IPS-20b (cell line): ENCODE data around the gene GPC3.

Source experiments
- H3K27ac ChIP-seq: one replicate; pipeline ENCODE4 v1.5.1; 2013; ENCODE audit warnings: low read length
- H3K27me3 ChIP-seq: 2 replicates; pipeline ENCODE4 v1.6.1; 2013; ENCODE audit warnings: mild to moderate bottlenecking, low read length, inconsistent platforms; ENCODE audit not compliant: insufficient read depth
- H3K36me3 ChIP-seq: 2 replicates; pipeline ENCODE4 v1.6.1; 2013; ENCODE audit warnings: low read depth, mild to moderate bottlenecking, inconsistent platforms, low read length, moderate library complexity; ENCODE audit not compliant: insufficient read depth
- H3K4me1 ChIP-seq: 2 replicates; pipeline ENCODE4 v1.6.1; 2013; ENCODE audit warnings: mild to moderate bottlenecking, control low read depth, inconsistent platforms, low read length, moderate library complexity; ENCODE audit not compliant: insufficient read depth
- H3K4me3 ChIP-seq: 2 replicates; pipeline ENCODE4 v1.5.1; 2013; ENCODE audit warnings: mild to moderate bottlenecking, low read length, inconsistent platforms
- H3K9ac ChIP-seq: 2 replicates; pipeline ENCODE4 v1.6.1; 2013; ENCODE audit warnings: low read depth, mild to moderate bottlenecking, inconsistent platforms, low read length, moderate library complexity
- H3K9me3 ChIP-seq: 2 replicates; pipeline ENCODE4 v1.6.1; 2013; ENCODE audit warnings: mild to moderate bottlenecking, low read depth, low read length, inconsistent platforms; ENCODE audit not compliant: insufficient read depth

The GPC3 gene

GRCh38 chrX:133648594-133648993, 336.8 kb downstream of the GPC3 start:
- H3K9me3 ChIP-seq: no peaks in the 10 kb centered on the region
- H3K36me3 ChIP-seq: no peaks in the 10 kb centered on the region
- H3K4me1 ChIP-seq: peaks cover 13% of the 10 kb centered on the region; the same call in 1 of the 2 replicates
- no peak overlapping the region for H3K4me3 ChIP-seq
- no peaks in the 10 kb centered on the region for H3K27me3 ChIP-seq
- no peak overlapping the region for H3K27ac ChIP-seq
- no peak overlapping the region; the same call in 1 of the 2 replicates for H3K9ac ChIP-seq

- Histone ChIP-seq H3K9me3 (no peaks in the 10 kb centered on the region), H3K4me1 (peaks cover 13% of the 10 kb centered on the region; the same call in 1 of the 2 replicates), H3K9ac (no peak overlapping the region), H3K4me3 (no peak overlapping the region), H3K36me3 (no peaks in the 10 kb centered on the region), H3K27ac (no peak overlapping the region), H3K27me3 (no peaks in the 10 kb centered on the region)
Measured at GRCh38 chrX:133646719-133647116, 338.7 kb downstream of the GPC3 start.

- H3K36me3 ChIP-seq: no peaks in the 10 kb centered on the region
- no peak overlapping the region for H3K9ac ChIP-seq
- no peaks in the 10 kb centered on the region for H3K9me3 ChIP-seq
- no peak overlapping the region for H3K4me3 ChIP-seq
- H3K27ac ChIP-seq: no peak overlapping the region
- peaks cover 13% of the 10 kb centered on the region; the same call in 1 of the 2 replicates for H3K4me1 ChIP-seq
- no peaks in the 10 kb centered on the region for H3K27me3 ChIP-seq
Measured at GRCh38 chrX:133645977-133646718, 339.2 kb downstream of the GPC3 start.

GRCh38 chrX:133645256-133645655, 340.1 kb downstream of the GPC3 start:
- Histone ChIP-seq H3K27me3 (no peaks in the 10 kb centered on the region), H3K27ac (no peak overlapping the region), H3K36me3 (no peaks in the 10 kb centered on the region), H3K4me1 (peaks cover 13% of the 10 kb centered on the region; the same call in 1 of the 2 replicates), H3K9ac (no peak overlapping the region), H3K4me3 (no peak overlapping the region), H3K9me3 (no peaks in the 10 kb centered on the region)

GRCh38 chrX:133640161-133641015, 345.0 kb downstream of the GPC3 start:
- no peaks in the 10 kb centered on the region for H3K36me3 ChIP-seq
- peak overlapping the region; percentile 53 for H3K9ac ChIP-seq
- H3K27ac ChIP-seq: peak overlapping the region; percentile 22
- no peaks in the 10 kb centered on the region for H3K27me3 ChIP-seq
- H3K9me3 ChIP-seq: no peaks in the 10 kb centered on the region
- H3K4me1 ChIP-seq: peaks cover 6% of the 10 kb centered on the region; the same call in 1 of the 2 replicates
- H3K4me3 ChIP-seq: peak overlapping the region; percentile 37; the same call in 1 of the 2 replicates

- Histone ChIP-seq H3K36me3 (no peaks in the 10 kb centered on the region), H3K4me3 (peak overlapping the region; percentile 37; the same call in 1 of the 2 replicates), H3K9ac (peak overlapping the region; percentile 53; the same call in 1 of the 2 replicates), H3K9me3 (no peaks in the 10 kb centered on the region), H3K4me1 (peaks cover 6% of the 10 kb centered on the region; the same call in 1 of the 2 replicates), H3K27me3 (no peaks in the 10 kb centered on the region), H3K27ac (no peak overlapping the region)
Measured at GRCh38 chrX:133639726-133640125, 345.7 kb downstream of the GPC3 start.

GRCh38 chrX:133638285-133638684, 347.1 kb downstream of the GPC3 start:
- H3K4me3 ChIP-seq: no peak overlapping the region

GRCh38 chrX:133637765-133638164, 347.6 kb downstream of the GPC3 start:
- H3K36me3 ChIP-seq: no peaks in the 10 kb centered on the region
- H3K9ac ChIP-seq: no peak overlapping the region
- peaks cover 6% of the 10 kb centered on the region; the same call in 1 of the 2 replicates for H3K4me1 ChIP-seq
- H3K27ac ChIP-seq: no peak overlapping the region
- no peaks in the 10 kb centered on the region for H3K27me3 ChIP-seq
- no peak overlapping the region for H3K4me3 ChIP-seq
- no peaks in the 10 kb centered on the region for H3K9me3 ChIP-seq

More at GRCh38 chrX:133638285-133638684, 347.1 kb downstream of the GPC3 start:
- Histone ChIP-seq H3K9me3 (no peaks in the 10 kb centered on the region), H3K27ac (no peak overlapping the region), H3K27me3 (no peaks in the 10 kb centered on the region), H3K36me3 (no peaks in the 10 kb centered on the region), H3K9ac (no peak overlapping the region), H3K4me1 (peaks cover 6% of the 10 kb centered on the region; the same call in 1 of the 2 replicates)

- no peak overlapping the region for H3K9ac ChIP-seq
- no peak overlapping the region for H3K4me3 ChIP-seq
- no peaks in the 10 kb centered on the region for H3K9me3 ChIP-seq
- H3K36me3 ChIP-seq: no peaks in the 10 kb centered on the region
- H3K27ac ChIP-seq: no peak overlapping the region
- H3K4me1 ChIP-seq: peaks cover 6% of the 10 kb centered on the region; the same call in 1 of the 2 replicates
- no peaks in the 10 kb centered on the region for H3K27me3 ChIP-seq
Measured at GRCh38 chrX:133636009-133636408, 349.4 kb downstream of the GPC3 start.

GRCh38 chrX:133634416-133634815, 351.0 kb downstream of the GPC3 start:
- no peaks in the 10 kb centered on the region for H3K9me3 ChIP-seq
- H3K27ac ChIP-seq: no peak overlapping the region
- peaks cover 2% of the 10 kb centered on the region; the same call in 1 of the 2 replicates for H3K4me1 ChIP-seq
- H3K4me3 ChIP-seq: no peak overlapping the region
- H3K27me3 ChIP-seq: no peaks in the 10 kb centered on the region
- no peaks in the 10 kb centered on the region for H3K36me3 ChIP-seq
- no peak overlapping the region for H3K9ac ChIP-seq

- H3K4me3 ChIP-seq: no peak overlapping the region
- H3K9ac ChIP-seq: no peak overlapping the region
- no peaks in the 10 kb centered on the region; the same call in 1 of the 2 replicates for H3K4me1 ChIP-seq
- H3K27ac ChIP-seq: no peak overlapping the region
- H3K27me3 ChIP-seq: no peaks in the 10 kb centered on the region
- no peaks in the 10 kb centered on the region for H3K36me3 ChIP-seq
- no peaks in the 10 kb centered on the region for H3K9me3 ChIP-seq
Measured at GRCh38 chrX:133633950-133634349, 351.4 kb downstream of the GPC3 start.
